Measurements from ENCODE around the gene SYNPO2. TPM values are rescaled to one million over a fixed set of nuclear protein-coding genes. Genes with fewer than 3 reads are reported as not detected.

SYNPO2 gene
- total and polyA plus RNA-seq, 10 of the 15 experiments (the other 5 are each of a cell fraction or from before 2014, with no cell fraction given) = 0.04 to 0.34 (median 0.28) TPM

- no peak overlapping the region for H3K4me2 ChIP-seq (ENCODE audit: control insufficient read depth, insufficient read depth)
- H3K4me1 ChIP-seq (ENCODE audit: control insufficient read depth, insufficient read depth, low read length) = no peaks in the 10 kb centered on the region
- CTCF ChIA-PET = no interaction called here
- no peak overlapping the region for H3K9ac ChIP-seq (ENCODE audit: control insufficient read depth, insufficient read depth, low read length)
- H3K9me3 ChIP-seq (replicated peaks; ENCODE audit: control insufficient read depth, insufficient read depth, low read length) = no peaks in the 10 kb centered on the region
- SMC1A ChIA-PET (ENCODE audit: uncharacterized antibody, unreplicated experiment) = interaction anchor here (0.7 kb wide), 1 partner anchor 443 kb away, joined by 3 read pairs; no protein-coding TSS in a partner anchor
- H3K27ac ChIP-seq (ENCODE audit: control insufficient read depth, insufficient read depth) = no peak overlapping the region
- H3K79me2 ChIP-seq (ENCODE audit: control insufficient read depth, insufficient read depth, low read length) = no peaks in the 10 kb centered on the region
- 28% methylated on average over 2 of the region's 2 CpGs for whole genome bisulfite sequencing (ENCODE audit: insufficient coverage, insufficient replicate concordance, low lambda C conversion rate, missing lambda C conversion rate)
- no peak overlapping the region for H2AFZ ChIP-seq (ENCODE audit: control insufficient read depth, low read depth, low read length)
- in situ Hi-C loops (cut with MboI) = loop anchor here (10.0 kb wide), 1 partner anchor 445 kb away; no protein-coding TSS in a partner anchor
- ATAC-seq (no peak), DNase-seq (ENCODE audit: low read depth, low spot score) (no peak), FAIRE-seq (no peak)
- no TSS peak for BruUV-seq (replicated peaks)
- peaks cover 0 to 2% of the 10 kb centered on the region in 2 experiments; a peak in 1 of 4 replicates for H3K27me3 ChIP-seq (replicated peaks in 1 of 2; ENCODE audit: control insufficient read depth in 2 of 2, insufficient read depth in 2 of 2, low read length in 1 of 2)
- H3K4me3 ChIP-seq = no peak overlapping the region
- no peak for TF ChIP-seq KDM1A (IDR thresholded peaks at IDR 0.05; ENCODE audit: borderline replicate concordance)
- TF ChIP-seq SUZ12 (IDR thresholded peaks at IDR 0.05; ENCODE audit: unreplicated experiment) = no peak
- TF ChIP-seq FOS (IDR thresholded peaks at IDR 0.05; ENCODE audit: borderline replicate concordance, extremely low read depth, insufficient read length) = no peak
- POLR2A ChIA-PET = interaction anchor here (0.8 kb wide), 1 partner anchor 1462 kb away, joined by 3 read pairs; no protein-coding TSS in a partner anchor
- intact Hi-C loops (cut with micrococcal nuclease; ENCODE audit: unreplicated experiment) = no loop called here
- no peaks in the 10 kb centered on the region for H4K20me1 ChIP-seq (ENCODE audit: control insufficient read depth, insufficient read depth)
- no peaks in the 10 kb centered on the region for H3K36me3 ChIP-seq (ENCODE audit: control insufficient read depth in 2 of 2, insufficient read depth in 2 of 2, low read length in 1 of 2)
- RAD21 ChIA-PET (ENCODE audit: unreplicated experiment) = no interaction called here
These were observed 160.7 kb downstream of the SYNPO2 start for GRCh38 chr4:119049342-119049741.

GRCh38 chr4:119050527-119051090, 162.0 kb downstream of the SYNPO2 start:
- DNase-seq (ENCODE audit: low read depth, low spot score) = no peak
- SMC1A ChIA-PET (ENCODE audit: uncharacterized antibody, unreplicated experiment) = no interaction called here
- in situ Hi-C loops (cut with MboI) = no loop called here
- no peak for TF ChIP-seq GATAD2B (conservative IDR thresholded peaks at IDR 0.05; ENCODE audit: low read depth)
- TF ChIP-seq USF2 (IDR thresholded peaks at IDR 0.05; ENCODE audit: borderline replicate concordance, low read depth, low read length) = no peak
- no peak for TF ChIP-seq ZNF687 (IDR thresholded peaks at IDR 0.05)
- no peak for TF ChIP-seq IKZF2 (IDR thresholded peaks at IDR 0.05)
- no peak for TF ChIP-seq REST (IDR thresholded peaks at IDR 0.05; ENCODE audit: low read depth, low read length)

More at GRCh38 chr4:119050527-119051090, 162.0 kb downstream of the SYNPO2 start:
- no peak overlapping the region for H3K4me2 ChIP-seq (ENCODE audit: control insufficient read depth, insufficient read depth)
- H3K27me3 ChIP-seq (replicated peaks in 1 of 2; ENCODE audit: control insufficient read depth in 2 of 2, insufficient read depth in 2 of 2, low read length in 1 of 2) = no peaks in the 10 kb centered on the region; a peak in 1 of 4 replicates
- FAIRE-seq (no peak), ATAC-seq (no peak)
- no peak overlapping the region for H3K27ac ChIP-seq (ENCODE audit: control insufficient read depth, insufficient read depth)
- H3K4me1 ChIP-seq (ENCODE audit: control insufficient read depth, insufficient read depth, low read length) = no peaks in the 10 kb centered on the region
- intact Hi-C loops (cut with micrococcal nuclease; ENCODE audit: unreplicated experiment) = no loop called here
- BruUV-seq (replicated peaks) = no TSS peak
- H3K9ac ChIP-seq (ENCODE audit: control insufficient read depth, insufficient read depth, low read length) = no peak overlapping the region
- no peak overlapping the region for H2AFZ ChIP-seq (ENCODE audit: control insufficient read depth, low read depth, low read length)
- no peaks in the 10 kb centered on the region for H3K36me3 ChIP-seq (ENCODE audit: control insufficient read depth in 2 of 2, insufficient read depth in 2 of 2, low read length in 1 of 2)
- no peaks in the 10 kb centered on the region for H4K20me1 ChIP-seq (ENCODE audit: control insufficient read depth, insufficient read depth)
- H3K4me3 ChIP-seq = no peak overlapping the region
- no peaks in the 10 kb centered on the region for H3K79me2 ChIP-seq (ENCODE audit: control insufficient read depth, insufficient read depth, low read length)
- WGBS (ENCODE audit: insufficient coverage, insufficient replicate concordance, low lambda C conversion rate, missing lambda C conversion rate) = 56% methylated on average over 7 of the region's 7 CpGs
- CTCF ChIA-PET = interaction anchor here (1.1 kb wide), 1 partner anchor 8 kb away, joined by 4 read pairs; no protein-coding TSS in a partner anchor
- no peaks in the 10 kb centered on the region for H3K9me3 ChIP-seq (replicated peaks; ENCODE audit: control insufficient read depth, insufficient read depth, low read length)
- RAD21 ChIA-PET (ENCODE audit: unreplicated experiment) = no interaction called here
- POLR2A ChIA-PET = no interaction called here

Measured in GM12878 (cell line).